HepG2 (cell line): ENCODE results near the gene TMEM63B.
A peak's percentile ranks its signal among the peaks of the same experiment; 100 is the strongest.

Source experiments
- BCL6 ChIP-seq: IDR thresholded peaks from 2 replicates; pipeline ENCODE4 v1.6.1; 2016; ENCODE audit warnings: missing genetic modification reagents, missing compliant biosample characterization
- FOXK1 ChIP-seq: sonication (generic); formaldehyde crosslinking; IDR thresholded peaks from 2 replicates; pipeline ENCODE4 v1.4.0; 2020; ENCODE audit warnings: low read depth, missing genetic modification reagents, borderline replicate concordance
- MAFK ChIP-seq, 2 experiments: IDR thresholded peaks in 1 of 2; conservative IDR thresholded peaks in 1 of 2; 2 replicates each; pipeline ENCODE4 v1.6.1; 2011; ENCODE audit warnings: improper control_type of control experiment in 2 of 2, low read length in 2 of 2
- POLR2A ChIP-seq, 2 experiments: IDR thresholded peaks; 2 replicates each; pipeline ENCODE4 v1.6.1; 2011; ENCODE audit warnings: low read depth in 2 of 2, low read length in 2 of 2, mild to moderate bottlenecking in 1 of 2, moderate library complexity in 1 of 2; ENCODE audit not compliant: insufficient read depth in 1 of 2
- SATB2 ChIP-seq: sonication (generic); formaldehyde crosslinking; IDR thresholded peaks from 2 replicates; pipeline ENCODE4 v1.5.0; 2020; ENCODE audit warnings: missing genetic modification reagents
- ZNF34 ChIP-seq: sonication (generic); formaldehyde crosslinking; IDR thresholded peaks from 2 replicates; pipeline ENCODE4 v1.4.0; 2020; ENCODE audit warnings: mild to moderate bottlenecking, missing genetic modification reagents, borderline replicate concordance
- TF ChIP-seq, protein P1 (sequence below): sonication (generic); formaldehyde crosslinking; IDR thresholded peaks from 2 replicates; pipeline ENCODE4 v1.4.0; 2020; ENCODE audit warnings: missing genetic modification reagents

DNA sequence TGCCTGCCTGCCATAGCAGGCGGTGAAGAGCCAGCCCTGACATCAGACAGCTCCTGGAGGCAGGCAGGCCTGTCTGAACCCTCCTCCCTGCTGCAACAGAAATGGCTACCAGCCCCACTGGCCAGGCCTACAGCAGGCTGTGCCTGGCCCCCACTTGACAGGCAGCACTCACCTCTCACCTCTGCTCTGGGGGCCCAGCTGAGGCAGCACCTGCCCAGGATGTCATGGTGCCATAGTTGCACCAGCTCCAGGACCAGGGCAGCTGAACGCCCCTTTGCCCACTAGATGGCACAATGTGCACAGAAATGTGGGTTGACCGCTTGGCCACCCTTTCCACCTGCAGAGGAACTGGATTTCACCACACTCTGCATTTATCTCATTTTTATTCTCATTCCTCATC is 30.7 kb upstream of the TMEM63B start:
- no peak for TF ChIP-seq BCL6
- 0 out of 4 replicates have a peak, but pooled peaks of 1 of the 2 experiments have one; percentile 35 for TF ChIP-seq POLR2A (IDR thresholded peaks at IDR 0.05; ENCODE audit: insufficient read depth in 1 of 2, low read depth in 2 of 2, low read length in 2 of 2)
- TF ChIP-seq, protein P1, sequence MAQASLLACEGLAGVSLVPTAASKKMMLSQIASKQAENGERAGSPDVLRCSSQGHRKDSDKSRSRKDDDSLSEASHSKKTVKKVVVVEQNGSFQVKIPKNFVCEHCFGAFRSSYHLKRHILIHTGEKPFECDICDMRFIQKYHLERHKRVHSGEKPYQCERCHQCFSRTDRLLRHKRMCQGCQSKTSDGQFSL: no peak
- peak in 1 of 2 experiments; percentile 33; a peak in 1 of 4 replicates for TF ChIP-seq MAFK (conservative IDR thresholded peaks at IDR 0.05 in 1 of 2, IDR thresholded peaks at IDR 0.05 in 1 of 2; ENCODE audit: low read length in 2 of 2)
- no peak for TF ChIP-seq ZNF34 (CRISPR knock-in tag)
- no peak for TF ChIP-seq SATB2 (CRISPR knock-in tag)
- TF ChIP-seq FOXK1 (CRISPR knock-in tag): no peak
